HL-60 (cell line): ENCODE measurements around the gene FAM120AOS.

ENCODE experiments used
- CTCF ChIP-seq: IDR thresholded peaks from one replicate; pipeline ENCODE4 v1.5.1; 2011; ENCODE audit warnings: low read length, control low read depth, inconsistent platforms; ENCODE audit not compliant: insufficient read depth
- POLR2AphosphoS5 ChIP-seq: IDR thresholded peaks from 2 replicates; pipeline ENCODE4 v1.6.1; 2012; ENCODE audit warnings: low read depth
- TF ChIP-seq, protein P1 (sequence below): IDR thresholded peaks from 2 replicates; pipeline ENCODE4 v1.6.1; 2012; ENCODE audit warnings: low read depth; ENCODE audit not compliant: insufficient replicate concordance

- TF ChIP-seq CTCF (no peak), POLR2AphosphoS5 (no peak)
- TF ChIP-seq, protein P1, sequence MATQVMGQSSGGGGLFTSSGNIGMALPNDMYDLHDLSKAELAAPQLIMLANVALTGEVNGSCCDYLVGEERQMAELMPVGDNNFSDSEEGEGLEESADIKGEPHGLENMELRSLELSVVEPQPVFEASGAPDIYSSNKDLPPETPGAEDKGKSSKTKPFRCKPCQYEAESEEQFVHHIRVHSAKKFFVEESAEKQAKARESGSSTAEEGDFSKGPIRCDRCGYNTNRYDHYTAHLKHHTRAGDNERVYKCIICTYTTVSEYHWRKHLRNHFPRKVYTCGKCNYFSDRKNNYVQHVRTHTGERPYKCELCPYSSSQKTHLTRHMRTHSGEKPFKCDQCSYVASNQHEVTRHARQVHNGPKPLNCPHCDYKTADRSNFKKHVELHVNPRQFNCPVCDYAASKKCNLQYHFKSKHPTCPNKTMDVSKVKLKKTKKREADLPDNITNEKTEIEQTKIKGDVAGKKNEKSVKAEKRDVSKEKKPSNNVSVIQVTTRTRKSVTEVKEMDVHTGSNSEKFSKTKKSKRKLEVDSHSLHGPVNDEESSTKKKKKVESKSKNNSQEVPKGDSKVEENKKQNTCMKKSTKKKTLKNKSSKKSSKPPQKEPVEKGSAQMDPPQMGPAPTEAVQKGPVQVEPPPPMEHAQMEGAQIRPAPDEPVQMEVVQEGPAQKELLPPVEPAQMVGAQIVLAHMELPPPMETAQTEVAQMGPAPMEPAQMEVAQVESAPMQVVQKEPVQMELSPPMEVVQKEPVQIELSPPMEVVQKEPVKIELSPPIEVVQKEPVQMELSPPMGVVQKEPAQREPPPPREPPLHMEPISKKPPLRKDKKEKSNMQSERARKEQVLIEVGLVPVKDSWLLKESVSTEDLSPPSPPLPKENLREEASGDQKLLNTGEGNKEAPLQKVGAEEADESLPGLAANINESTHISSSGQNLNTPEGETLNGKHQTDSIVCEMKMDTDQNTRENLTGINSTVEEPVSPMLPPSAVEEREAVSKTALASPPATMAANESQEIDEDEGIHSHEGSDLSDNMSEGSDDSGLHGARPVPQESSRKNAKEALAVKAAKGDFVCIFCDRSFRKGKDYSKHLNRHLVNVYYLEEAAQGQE = no peak
These were observed 34.4 kb downstream of the FAM120AOS start for GRCh38 chr9:93419023-93419422.
